Fibroblast of villous mesenchyme (primary cell): ENCODE data around the gene MMP8. TPM values are rescaled to one million over a fixed set of nuclear protein-coding genes. Genes with fewer than 3 reads are reported as not detected.
"Not testable (repeated sequence)": the region's sequence is repeated elsewhere in the genome, so short reads cannot be mapped to it uniquely, and the experiment has no call there.

Source experiments
- DNase-seq: peaks from one replicate; pipeline ENCODE4 v3.0.0-alpha.2; 2010; ENCODE audit warnings: low read depth
- H3K4me3 ChIP-seq: 2 replicates; pipeline ENCODE4 v1.5.1; 2011; ENCODE audit warnings: low read depth, mild to moderate bottlenecking, low read length
- total RNA-seq: library from RNA; depleted of rRNA; stranded (reverse); fragments of >200 nt; gene quantifications from 2 replicates; pipeline ENCODE4 v1.2.3, GENCODE V29; 2012
- TF ChIP-seq, protein P1 (sequence below): IDR thresholded peaks from 2 replicates; pipeline ENCODE4 v1.5.1; 2012; ENCODE audit warnings: low read depth, mild to moderate bottlenecking, low read length; ENCODE audit not compliant: insufficient read depth

Gene MMP8
- total RNA-seq, 1 donor, result not detected

DNA sequence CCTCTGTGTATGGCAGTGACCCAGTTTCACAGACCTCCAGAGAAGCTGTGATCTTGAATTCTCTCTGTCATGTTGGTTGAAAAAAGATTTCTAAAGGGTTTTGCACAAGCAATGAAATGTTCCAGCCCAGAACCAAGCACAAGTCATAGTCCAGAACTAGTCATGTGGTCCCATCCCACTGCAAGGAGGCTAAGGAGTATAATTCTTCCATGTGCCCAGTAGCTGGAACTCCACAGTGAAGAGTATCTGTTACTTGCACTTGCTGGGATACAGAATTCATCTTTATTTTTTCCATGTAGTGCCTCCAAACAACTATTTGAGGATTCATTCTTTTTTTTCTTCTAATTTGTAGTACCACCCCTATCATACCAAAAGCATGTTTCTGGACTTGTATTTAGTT lies 9.9 kb upstream of the MMP8 start:
- TF ChIP-seq, protein P1, sequence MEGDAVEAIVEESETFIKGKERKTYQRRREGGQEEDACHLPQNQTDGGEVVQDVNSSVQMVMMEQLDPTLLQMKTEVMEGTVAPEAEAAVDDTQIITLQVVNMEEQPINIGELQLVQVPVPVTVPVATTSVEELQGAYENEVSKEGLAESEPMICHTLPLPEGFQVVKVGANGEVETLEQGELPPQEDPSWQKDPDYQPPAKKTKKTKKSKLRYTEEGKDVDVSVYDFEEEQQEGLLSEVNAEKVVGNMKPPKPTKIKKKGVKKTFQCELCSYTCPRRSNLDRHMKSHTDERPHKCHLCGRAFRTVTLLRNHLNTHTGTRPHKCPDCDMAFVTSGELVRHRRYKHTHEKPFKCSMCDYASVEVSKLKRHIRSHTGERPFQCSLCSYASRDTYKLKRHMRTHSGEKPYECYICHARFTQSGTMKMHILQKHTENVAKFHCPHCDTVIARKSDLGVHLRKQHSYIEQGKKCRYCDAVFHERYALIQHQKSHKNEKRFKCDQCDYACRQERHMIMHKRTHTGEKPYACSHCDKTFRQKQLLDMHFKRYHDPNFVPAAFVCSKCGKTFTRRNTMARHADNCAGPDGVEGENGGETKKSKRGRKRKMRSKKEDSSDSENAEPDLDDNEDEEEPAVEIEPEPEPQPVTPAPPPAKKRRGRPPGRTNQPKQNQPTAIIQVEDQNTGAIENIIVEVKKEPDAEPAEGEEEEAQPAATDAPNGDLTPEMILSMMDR, result no peak
- DNase-seq, result no peak
- no peak overlapping the region for H3K4me3 ChIP-seq

DNA sequence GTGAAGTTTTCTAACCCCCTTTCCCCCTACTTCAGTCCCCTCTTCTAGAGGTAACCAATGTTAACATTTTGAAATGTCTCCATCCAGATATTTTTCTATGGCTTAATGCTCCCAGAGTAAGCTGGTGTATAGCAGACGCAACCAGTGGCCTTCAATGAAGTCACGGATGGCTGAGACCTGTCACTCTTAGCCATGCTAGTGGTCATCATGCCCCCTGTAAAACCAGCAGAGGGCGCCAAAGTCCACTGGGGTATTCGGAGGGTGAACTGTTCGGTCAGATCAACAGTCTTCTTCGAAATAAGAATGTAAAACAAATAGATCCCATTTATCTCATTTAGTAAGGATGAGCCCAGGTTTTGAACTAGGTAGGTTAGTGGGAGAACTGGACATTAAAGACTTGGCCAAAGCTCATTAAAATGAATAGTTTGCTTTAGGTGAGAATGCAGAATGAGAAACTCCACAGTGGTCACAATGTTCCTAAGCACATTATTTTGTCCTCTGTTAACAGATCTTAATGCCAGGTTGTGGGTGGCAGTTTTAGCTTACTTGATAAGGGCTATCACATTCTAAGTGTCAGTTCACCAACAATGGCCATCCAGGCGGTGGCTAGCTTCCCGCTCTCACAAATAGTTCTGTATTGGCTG lies 8.6 kb upstream of the MMP8 start:
- H3K4me3 ChIP-seq, result no peak overlapping the region
- TF ChIP-seq, protein P1, result peak; percentile 83
- DNase-seq, result peak; percentile 43

- DNase-seq, H3K4me3 ChIP-seq: not testable (repeated sequence)
Measured at GRCh38 chr11:102730944-102731343, 6.2 kb upstream of the MMP8 start.

DNA sequence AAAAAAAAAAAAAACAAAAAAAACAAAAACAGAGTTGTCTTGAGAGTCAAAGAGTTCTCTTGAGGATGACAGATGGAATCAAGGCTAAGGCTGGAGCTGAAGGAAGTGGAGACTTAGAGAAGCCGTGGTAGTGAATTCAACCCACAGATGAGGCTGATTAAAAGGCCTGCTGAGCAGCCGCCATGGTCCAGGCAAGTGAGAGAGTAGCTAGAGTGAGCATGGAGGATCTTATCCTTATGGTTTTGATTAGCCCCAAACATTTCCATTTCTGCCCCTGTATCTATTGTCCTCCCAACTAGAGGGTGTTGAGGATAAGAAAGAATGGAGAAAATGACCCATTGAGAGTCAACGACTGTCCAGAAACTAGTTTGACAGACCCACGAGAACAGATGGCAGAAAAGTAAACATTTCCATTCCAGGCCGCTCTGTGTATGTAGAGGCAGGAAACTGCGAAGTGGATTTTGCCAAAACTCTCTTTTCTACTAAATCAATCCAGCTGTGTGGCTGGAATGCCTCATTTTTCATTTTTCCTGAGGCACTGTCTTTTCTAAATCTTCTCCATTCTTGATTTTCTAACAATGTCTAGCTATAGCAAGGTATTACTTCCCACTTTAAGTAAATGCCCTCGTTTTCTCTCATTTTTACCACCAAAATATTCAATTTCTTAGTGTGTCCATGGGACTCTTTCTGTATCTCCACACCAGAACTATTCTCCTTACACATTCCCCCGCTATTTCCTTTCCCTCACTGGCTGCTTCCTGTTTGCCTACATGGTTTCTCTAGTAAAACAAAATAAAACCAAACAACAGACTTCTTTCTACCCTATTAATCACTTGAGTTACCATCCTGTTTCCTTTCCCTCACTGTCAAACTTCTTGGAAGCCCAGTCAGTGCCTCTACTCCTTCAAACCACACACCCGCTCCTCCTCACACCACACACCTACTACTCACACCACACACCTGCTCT lies 5.4 kb upstream of the MMP8 start:
- H3K4me3 ChIP-seq, result no peak overlapping the region
- TF ChIP-seq, protein P1, result no peak
- peak; percentile 26 for DNase-seq

DNA sequence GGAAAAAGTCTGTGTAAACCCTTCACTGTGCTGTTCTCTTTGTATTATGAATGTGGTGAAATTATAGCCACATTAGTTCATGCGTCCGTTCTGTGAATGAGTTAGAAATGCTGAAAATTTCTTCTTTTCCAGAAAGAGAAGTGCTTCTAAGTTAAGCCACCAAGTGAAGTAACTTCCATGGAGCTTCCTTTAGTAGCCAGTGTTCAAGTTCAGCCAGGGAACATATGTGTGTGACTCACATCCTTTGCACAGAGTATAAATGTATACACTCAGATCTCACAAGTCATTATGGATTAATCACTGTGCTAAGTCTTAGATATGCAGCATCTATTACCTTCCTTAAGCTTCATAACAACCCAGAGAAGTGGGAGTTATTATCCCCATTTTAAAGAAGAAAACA lies 3.1 kb upstream of the MMP8 start:
- TF ChIP-seq, protein P1, result no peak
- DNase-seq, result peak; percentile 64
- H3K4me3 ChIP-seq, result no peak overlapping the region

GRCh38 chr11:102722821-102723220 lies 1.9 kb downstream of the MMP8 start:
- TF ChIP-seq, protein P1, result no peak
- H3K4me3 ChIP-seq, result no peak overlapping the region
- no peak for DNase-seq

GRCh38 chr11:102719620-102720277 lies 5.0 kb downstream of the MMP8 start:
- no peak overlapping the region for H3K4me3 ChIP-seq
- DNase-seq, result no peak
- TF ChIP-seq, protein P1, result no peak
